Measurements from ENCODE around the gene DGKI.

DNA sequence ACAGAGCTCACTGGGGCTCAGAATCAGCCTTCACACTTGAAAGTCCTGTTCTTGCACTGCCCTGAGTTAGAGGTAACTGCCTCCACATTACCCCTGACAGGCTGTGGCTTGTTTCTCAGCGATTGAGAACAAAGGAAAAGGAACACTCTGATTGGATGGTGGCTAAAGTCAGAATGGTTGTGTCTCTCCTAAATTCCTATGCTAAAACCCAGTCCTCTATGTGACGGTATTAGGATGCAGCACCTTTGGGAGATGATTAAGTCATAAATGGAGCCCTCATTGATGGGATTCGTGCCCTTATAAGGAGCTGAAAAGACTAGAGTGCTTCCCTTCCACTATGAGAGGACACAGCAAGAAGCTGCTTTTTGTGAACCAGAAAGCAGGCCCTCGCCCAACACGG lies 38.9 kb upstream of the DGKI start:
- TF ChIP-seq, protein P1, sequence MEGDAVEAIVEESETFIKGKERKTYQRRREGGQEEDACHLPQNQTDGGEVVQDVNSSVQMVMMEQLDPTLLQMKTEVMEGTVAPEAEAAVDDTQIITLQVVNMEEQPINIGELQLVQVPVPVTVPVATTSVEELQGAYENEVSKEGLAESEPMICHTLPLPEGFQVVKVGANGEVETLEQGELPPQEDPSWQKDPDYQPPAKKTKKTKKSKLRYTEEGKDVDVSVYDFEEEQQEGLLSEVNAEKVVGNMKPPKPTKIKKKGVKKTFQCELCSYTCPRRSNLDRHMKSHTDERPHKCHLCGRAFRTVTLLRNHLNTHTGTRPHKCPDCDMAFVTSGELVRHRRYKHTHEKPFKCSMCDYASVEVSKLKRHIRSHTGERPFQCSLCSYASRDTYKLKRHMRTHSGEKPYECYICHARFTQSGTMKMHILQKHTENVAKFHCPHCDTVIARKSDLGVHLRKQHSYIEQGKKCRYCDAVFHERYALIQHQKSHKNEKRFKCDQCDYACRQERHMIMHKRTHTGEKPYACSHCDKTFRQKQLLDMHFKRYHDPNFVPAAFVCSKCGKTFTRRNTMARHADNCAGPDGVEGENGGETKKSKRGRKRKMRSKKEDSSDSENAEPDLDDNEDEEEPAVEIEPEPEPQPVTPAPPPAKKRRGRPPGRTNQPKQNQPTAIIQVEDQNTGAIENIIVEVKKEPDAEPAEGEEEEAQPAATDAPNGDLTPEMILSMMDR (CRISPR knock-in tag; IDR thresholded peaks at IDR 0.05) = no peak
- no peak for TF ChIP-seq ZNF274 (CRISPR knock-in tag; IDR thresholded peaks at IDR 0.05)
- no peak for TF ChIP-seq POLR2A (IDR thresholded peaks at IDR 0.05; ENCODE audit: insufficient read depth in 1 of 2, low read depth in 2 of 2, low read length in 2 of 2)
- no peak for TF ChIP-seq CAMTA2 (CRISPR knock-in tag; IDR thresholded peaks at IDR 0.05; ENCODE audit: borderline replicate concordance)
- TF ChIP-seq, protein P2, sequence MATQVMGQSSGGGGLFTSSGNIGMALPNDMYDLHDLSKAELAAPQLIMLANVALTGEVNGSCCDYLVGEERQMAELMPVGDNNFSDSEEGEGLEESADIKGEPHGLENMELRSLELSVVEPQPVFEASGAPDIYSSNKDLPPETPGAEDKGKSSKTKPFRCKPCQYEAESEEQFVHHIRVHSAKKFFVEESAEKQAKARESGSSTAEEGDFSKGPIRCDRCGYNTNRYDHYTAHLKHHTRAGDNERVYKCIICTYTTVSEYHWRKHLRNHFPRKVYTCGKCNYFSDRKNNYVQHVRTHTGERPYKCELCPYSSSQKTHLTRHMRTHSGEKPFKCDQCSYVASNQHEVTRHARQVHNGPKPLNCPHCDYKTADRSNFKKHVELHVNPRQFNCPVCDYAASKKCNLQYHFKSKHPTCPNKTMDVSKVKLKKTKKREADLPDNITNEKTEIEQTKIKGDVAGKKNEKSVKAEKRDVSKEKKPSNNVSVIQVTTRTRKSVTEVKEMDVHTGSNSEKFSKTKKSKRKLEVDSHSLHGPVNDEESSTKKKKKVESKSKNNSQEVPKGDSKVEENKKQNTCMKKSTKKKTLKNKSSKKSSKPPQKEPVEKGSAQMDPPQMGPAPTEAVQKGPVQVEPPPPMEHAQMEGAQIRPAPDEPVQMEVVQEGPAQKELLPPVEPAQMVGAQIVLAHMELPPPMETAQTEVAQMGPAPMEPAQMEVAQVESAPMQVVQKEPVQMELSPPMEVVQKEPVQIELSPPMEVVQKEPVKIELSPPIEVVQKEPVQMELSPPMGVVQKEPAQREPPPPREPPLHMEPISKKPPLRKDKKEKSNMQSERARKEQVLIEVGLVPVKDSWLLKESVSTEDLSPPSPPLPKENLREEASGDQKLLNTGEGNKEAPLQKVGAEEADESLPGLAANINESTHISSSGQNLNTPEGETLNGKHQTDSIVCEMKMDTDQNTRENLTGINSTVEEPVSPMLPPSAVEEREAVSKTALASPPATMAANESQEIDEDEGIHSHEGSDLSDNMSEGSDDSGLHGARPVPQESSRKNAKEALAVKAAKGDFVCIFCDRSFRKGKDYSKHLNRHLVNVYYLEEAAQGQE (IDR thresholded peaks at IDR 0.05; ENCODE audit: borderline replicate concordance in 1 of 2, low read depth in 1 of 2, low read length in 2 of 2) = no peak
- TF ChIP-seq REXO4 (CRISPR knock-in tag; IDR thresholded peaks at IDR 0.05; ENCODE audit: borderline replicate concordance) = no peak
